ENCODE results near the gene ACOX1. TPM values are rescaled to one million over a fixed set of nuclear protein-coding genes. Genes with fewer than 3 reads are reported as not detected.

Gene ACOX1
- total and polyA plus RNA-seq, 2 donors from 2014 or later, result 24.7 to 60.6 TPM

GRCh38 chr17:76018801-76019200 lies 39.8 kb upstream of the ACOX1 start:
- DNase-seq (no peak), FAIRE-seq (no peak)
- H3K9me3 ChIP-seq (ENCODE audit: control insufficient read depth in 2 of 3, insufficient read depth in 1 of 3, low read length in 3 of 3), result no peaks in the 10 kb centered on the region
- no peaks in the 10 kb centered on the region for H3K4me1 ChIP-seq (ENCODE audit: control insufficient read depth in 2 of 3, insufficient read depth in 2 of 3, low read depth in 1 of 3, low read length in 3 of 3)
- no peak for TF ChIP-seq CTCF (IDR thresholded peaks at IDR 0.05; ENCODE audit: borderline replicate concordance, extremely low read depth, insufficient read depth)
- H3K27ac ChIP-seq (ENCODE audit: low read depth in 2 of 2, low read length in 2 of 2), result no peak overlapping the region
- H3K9ac ChIP-seq (ENCODE audit: low read length in 3 of 3), result no peak overlapping the region
- intact Hi-C loops (cut with DNase I), result loop anchor here (10.0 kb wide), 1 partner anchor 266 kb away; no protein-coding TSS in a partner anchor
- H3K27me3 ChIP-seq (ENCODE audit: control insufficient read depth, insufficient read depth, low read length), result no peaks in the 10 kb centered on the region
- no peak overlapping the region for H3K4me3 ChIP-seq (ENCODE audit: low read length in 3 of 3)
- no peaks in the 10 kb centered on the region for H3K36me3 ChIP-seq (ENCODE audit: control insufficient read depth in 2 of 3, insufficient read depth in 3 of 3, low read length in 3 of 3)

- Histone ChIP-seq H3K27ac (ENCODE audit: low read depth in 2 of 2, low read length in 2 of 2) (no peak overlapping the region), H3K9ac (ENCODE audit: low read length in 3 of 3) (no peak overlapping the region), H3K36me3 (ENCODE audit: control insufficient read depth in 2 of 3, insufficient read depth in 3 of 3, low read length in 3 of 3) (no peaks in the 10 kb centered on the region), H3K4me3 (ENCODE audit: low read length in 3 of 3) (no peak overlapping the region), H3K4me1 (ENCODE audit: control insufficient read depth in 2 of 3, insufficient read depth in 2 of 3, low read depth in 1 of 3, low read length in 3 of 3) (no peaks in the 10 kb centered on the region), H3K27me3 (ENCODE audit: control insufficient read depth, insufficient read depth, low read length) (no peaks in the 10 kb centered on the region), H3K9me3 (ENCODE audit: control insufficient read depth in 2 of 3, insufficient read depth in 1 of 3, low read length in 3 of 3) (no peaks in the 10 kb centered on the region)
- FAIRE-seq, result no peak
- no peak for TF ChIP-seq CTCF (IDR thresholded peaks at IDR 0.05; ENCODE audit: borderline replicate concordance, extremely low read depth, insufficient read depth)
- intact Hi-C loops (cut with DNase I), result loop anchor here (10.0 kb wide), 1 partner anchor 266 kb away; no protein-coding TSS in a partner anchor
- DNase-seq, result no peak
Observed at GRCh38 chr17:76018340-76018680, 39.3 kb upstream of the ACOX1 start.

- DNase-seq, result no peak
- no peak for FAIRE-seq
- Histone ChIP-seq H3K36me3 (ENCODE audit: control insufficient read depth in 2 of 3, insufficient read depth in 3 of 3, low read length in 3 of 3) (no peaks in the 10 kb centered on the region), H3K27ac (ENCODE audit: low read depth in 2 of 2, low read length in 2 of 2) (no peak overlapping the region), H3K27me3 (ENCODE audit: control insufficient read depth, insufficient read depth, low read length) (no peaks in the 10 kb centered on the region), H3K4me1 (ENCODE audit: control insufficient read depth in 2 of 3, insufficient read depth in 2 of 3, low read depth in 1 of 3, low read length in 3 of 3) (no peaks in the 10 kb centered on the region), H3K4me3 (ENCODE audit: low read length in 3 of 3) (no peak overlapping the region), H3K9ac (ENCODE audit: low read length in 3 of 3) (no peak overlapping the region), H3K9me3 (ENCODE audit: control insufficient read depth in 2 of 3, insufficient read depth in 1 of 3, low read length in 3 of 3) (no peaks in the 10 kb centered on the region)
- no peak for TF ChIP-seq CTCF (IDR thresholded peaks at IDR 0.05; ENCODE audit: borderline replicate concordance, extremely low read depth, insufficient read depth)
- intact Hi-C loops (cut with DNase I), result loop anchor here (10.0 kb wide), 1 partner anchor 267 kb away; no protein-coding TSS in a partner anchor
Observed at GRCh38 chr17:76017481-76018339, 38.7 kb upstream of the ACOX1 start.
